ENCODE measurements around the gene TBC1D23.
"Not testable (repeated sequence)": the region's sequence is repeated elsewhere in the genome, so short reads cannot be mapped to it uniquely, and the experiment has no call there.

Gene TBC1D23

DNA sequence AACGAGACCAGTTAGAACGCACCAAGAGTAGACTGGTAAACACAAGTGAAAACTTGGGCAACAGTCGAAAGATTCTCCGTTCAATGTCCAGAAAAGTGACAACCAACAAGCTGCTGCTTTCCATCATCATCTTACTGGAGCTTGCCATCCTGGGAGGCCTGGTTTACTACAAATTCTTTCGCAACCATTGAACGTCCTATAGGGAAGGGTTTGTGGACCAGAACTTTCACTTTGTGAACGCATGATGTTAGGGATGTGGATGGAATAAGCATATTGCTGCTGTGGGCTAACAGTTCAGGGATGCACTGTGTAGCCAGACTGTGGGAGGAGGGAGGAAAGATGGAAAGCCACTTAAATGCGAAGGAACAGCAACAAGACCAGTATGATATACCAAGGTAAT lies 34.9 kb upstream of the TBC1D23 start:
- in situ Hi-C loops (cut with HindIII; ENCODE audit: low sequenced_read_pairs) = no loop called here
- TF ChIP-seq, protein P1, sequence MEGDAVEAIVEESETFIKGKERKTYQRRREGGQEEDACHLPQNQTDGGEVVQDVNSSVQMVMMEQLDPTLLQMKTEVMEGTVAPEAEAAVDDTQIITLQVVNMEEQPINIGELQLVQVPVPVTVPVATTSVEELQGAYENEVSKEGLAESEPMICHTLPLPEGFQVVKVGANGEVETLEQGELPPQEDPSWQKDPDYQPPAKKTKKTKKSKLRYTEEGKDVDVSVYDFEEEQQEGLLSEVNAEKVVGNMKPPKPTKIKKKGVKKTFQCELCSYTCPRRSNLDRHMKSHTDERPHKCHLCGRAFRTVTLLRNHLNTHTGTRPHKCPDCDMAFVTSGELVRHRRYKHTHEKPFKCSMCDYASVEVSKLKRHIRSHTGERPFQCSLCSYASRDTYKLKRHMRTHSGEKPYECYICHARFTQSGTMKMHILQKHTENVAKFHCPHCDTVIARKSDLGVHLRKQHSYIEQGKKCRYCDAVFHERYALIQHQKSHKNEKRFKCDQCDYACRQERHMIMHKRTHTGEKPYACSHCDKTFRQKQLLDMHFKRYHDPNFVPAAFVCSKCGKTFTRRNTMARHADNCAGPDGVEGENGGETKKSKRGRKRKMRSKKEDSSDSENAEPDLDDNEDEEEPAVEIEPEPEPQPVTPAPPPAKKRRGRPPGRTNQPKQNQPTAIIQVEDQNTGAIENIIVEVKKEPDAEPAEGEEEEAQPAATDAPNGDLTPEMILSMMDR (IDR thresholded peaks at IDR 0.05; ENCODE audit: low read depth, low read length) = no peak
- no peak for DNase-seq (ENCODE audit: low read depth, low spot score)
- no peak overlapping the region for H3K4me3 ChIP-seq (ENCODE audit: low read depth, low read length)

DNA sequence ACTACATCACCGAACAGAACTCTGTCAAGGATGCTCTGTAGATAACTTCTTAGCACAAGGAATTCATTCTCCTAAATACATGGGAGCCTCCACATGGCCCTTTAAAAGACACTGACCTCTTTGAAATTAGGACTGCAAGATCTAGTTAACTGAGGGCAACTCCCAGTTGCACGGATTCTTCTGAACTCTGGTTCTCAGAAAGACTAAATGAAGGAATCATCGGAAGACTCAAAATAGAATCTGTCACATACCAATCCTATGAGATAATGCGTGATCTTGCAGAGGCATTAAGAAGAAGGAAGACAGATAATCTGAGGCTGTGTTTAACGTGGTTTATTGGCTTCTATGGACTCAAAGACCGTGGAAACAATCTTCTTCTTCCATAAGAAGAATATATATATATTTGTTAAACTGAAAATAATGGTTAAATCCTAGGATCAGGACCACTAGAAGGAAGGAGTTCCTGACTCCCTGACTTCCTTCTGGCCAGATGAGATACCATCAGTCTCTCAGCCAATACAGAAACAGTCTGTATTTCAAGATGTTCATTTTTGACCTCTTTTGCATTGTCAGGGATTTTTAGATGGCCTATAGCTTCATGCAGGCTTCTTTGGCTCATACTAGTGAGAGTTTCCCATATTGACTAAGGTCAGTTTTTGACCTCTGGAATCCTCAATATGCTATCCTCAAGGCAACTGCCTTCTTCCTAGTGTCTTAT lies 33.9 kb upstream of the TBC1D23 start:
- TF ChIP-seq, protein P1 (IDR thresholded peaks at IDR 0.05; ENCODE audit: low read depth, low read length) = no peak
- H3K4me3 ChIP-seq (ENCODE audit: low read depth, low read length) = no peak overlapping the region
- DNase-seq (ENCODE audit: low read depth, low spot score) = peak; percentile 54
- in situ Hi-C loops (cut with HindIII; ENCODE audit: low sequenced_read_pairs) = no loop called here

DNA sequence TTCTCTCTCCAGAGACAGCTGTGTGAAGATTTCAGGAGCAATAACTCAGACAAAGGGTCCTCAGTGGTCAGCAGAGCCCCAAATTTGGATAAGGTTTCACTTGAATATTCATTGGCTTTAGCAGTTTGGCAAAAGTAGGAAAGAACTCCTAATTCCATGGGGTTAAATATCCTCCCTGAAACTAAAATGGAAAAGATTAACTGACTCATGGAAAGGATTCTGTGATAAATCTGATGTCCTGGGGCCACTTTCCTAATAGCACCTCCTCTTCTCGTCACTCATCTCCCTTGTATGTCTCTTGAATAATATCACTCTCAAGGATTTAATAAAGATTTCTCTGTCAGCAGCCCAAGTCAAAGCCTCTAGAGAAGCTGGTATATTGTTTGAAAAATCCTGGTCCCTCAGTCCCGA lies 33.3 kb upstream of the TBC1D23 start:
- TF ChIP-seq, protein P1 (IDR thresholded peaks at IDR 0.05; ENCODE audit: low read depth, low read length) = no peak
- in situ Hi-C loops (cut with HindIII; ENCODE audit: low sequenced_read_pairs) = no loop called here
- H3K4me3 ChIP-seq (ENCODE audit: low read depth, low read length) = no peak overlapping the region
- DNase-seq (ENCODE audit: low read depth, low spot score) = no peak

DNA sequence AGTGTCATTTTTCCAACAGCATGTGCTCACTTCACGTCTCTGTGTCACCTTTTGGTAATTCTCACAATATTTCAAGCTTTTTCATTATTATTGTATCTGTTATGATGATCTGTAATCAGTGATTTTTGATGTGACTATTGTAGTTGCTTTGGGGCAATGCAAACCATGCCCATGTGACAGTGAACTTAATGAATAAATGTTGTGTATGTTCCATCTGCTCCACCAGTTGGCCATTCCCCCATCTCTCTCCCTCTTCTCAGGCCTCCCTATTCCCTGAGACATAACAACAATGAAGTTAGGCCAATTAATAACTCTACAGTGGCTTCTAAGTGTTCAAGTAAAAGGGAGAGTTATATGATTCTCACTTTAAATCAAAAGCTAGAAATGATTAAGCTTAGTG lies 32.5 kb upstream of the TBC1D23 start:
- in situ Hi-C loops (cut with HindIII; ENCODE audit: low sequenced_read_pairs) = no loop called here
- TF ChIP-seq, protein P1 (IDR thresholded peaks at IDR 0.05; ENCODE audit: low read depth, low read length) = no peak
- H3K4me3 ChIP-seq (ENCODE audit: low read depth, low read length) = no peak overlapping the region
- no peak for DNase-seq (ENCODE audit: low read depth, low spot score)

DNA sequence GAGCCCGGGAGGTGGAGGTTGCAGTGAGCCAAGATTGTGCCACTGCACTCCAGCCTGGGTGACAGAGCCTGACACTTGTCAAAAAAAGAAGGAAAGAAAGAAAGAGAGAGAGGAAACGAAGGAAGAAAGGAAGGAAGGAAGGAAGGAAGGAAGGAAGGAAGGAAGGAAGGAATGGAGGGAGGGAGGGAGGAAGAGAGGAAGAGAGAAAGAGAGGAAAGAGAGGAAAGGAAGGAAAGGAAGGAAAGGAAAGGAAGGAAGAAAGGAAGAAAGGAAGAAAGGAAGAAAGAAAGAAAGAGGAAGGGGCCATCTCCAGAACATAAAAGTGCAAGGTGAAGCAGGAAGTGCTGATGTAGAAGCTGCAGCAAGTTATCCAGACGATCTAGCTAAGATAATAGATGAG lies 31.6 kb upstream of the TBC1D23 start:
- H3K4me3 ChIP-seq (ENCODE audit: low read depth, low read length); in situ Hi-C loops (cut with HindIII; ENCODE audit: low sequenced_read_pairs); DNase-seq (ENCODE audit: low read depth, low spot score): not testable (repeated sequence)

DNA sequence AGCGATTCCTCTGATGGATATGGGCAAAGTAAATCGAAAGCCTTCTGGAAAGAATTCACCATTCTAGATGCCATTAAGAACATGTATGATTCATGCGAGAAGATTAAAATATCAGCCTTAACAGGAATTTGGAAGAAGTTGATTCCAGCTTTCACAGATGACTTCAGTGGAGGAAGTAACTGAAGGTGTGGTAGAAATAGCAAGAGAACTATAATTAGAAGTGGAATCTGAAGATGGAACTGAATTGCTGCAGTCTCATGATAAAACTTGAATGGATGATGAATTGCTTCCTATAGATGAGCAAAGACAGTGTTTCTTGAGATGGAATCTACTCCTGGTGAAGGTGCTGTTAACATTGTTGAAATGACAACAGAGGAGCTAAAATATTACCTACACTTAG lies 30.1 kb upstream of the TBC1D23 start:
- TF ChIP-seq, protein P1 (IDR thresholded peaks at IDR 0.05; ENCODE audit: low read depth, low read length) = no peak
- DNase-seq (ENCODE audit: low read depth, low spot score) = no peak
- H3K4me3 ChIP-seq (ENCODE audit: low read depth, low read length) = no peak overlapping the region
- in situ Hi-C loops (cut with HindIII; ENCODE audit: low sequenced_read_pairs) = no loop called here

DNA sequence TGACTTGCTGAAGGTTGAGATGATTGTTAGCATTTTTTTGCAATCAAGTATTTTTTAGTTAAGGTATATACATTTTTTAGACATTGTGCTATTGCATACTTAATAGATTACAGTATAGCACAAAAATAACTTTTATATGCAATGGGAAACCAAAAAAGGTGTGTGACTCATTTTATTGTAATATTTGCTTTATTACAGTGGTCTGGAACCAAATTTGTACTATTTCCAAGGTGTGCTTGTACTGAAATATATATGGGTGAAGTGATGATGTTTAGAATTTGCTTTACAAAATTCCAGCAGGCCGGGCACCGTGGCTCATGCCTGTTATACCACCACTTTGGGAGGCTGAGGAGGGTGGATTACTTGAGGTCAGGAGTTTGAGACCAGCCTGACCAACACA lies 29.1 kb upstream of the TBC1D23 start:
- DNase-seq (ENCODE audit: low read depth, low spot score) = no peak
- no peak overlapping the region for H3K4me3 ChIP-seq (ENCODE audit: low read depth, low read length)
- TF ChIP-seq, protein P1 (IDR thresholded peaks at IDR 0.05; ENCODE audit: low read depth, low read length) = no peak
- in situ Hi-C loops (cut with HindIII; ENCODE audit: low sequenced_read_pairs) = no loop called here

Data from astrocyte of the spinal cord (primary cell).